ENCODE measurements around the gene DRC1. TPM values are rescaled to one million over a fixed set of nuclear protein-coding genes. Genes with fewer than 3 reads are reported as not detected.

The DRC1 gene
- polyA plus RNA-seq, 1 donor from 2014 or later = not detected

- peaks cover 4% of the 10 kb centered on the region for H3K27me3 Mint-ChIP-seq
- peaks cover 2% of the 10 kb centered on the region for H3K36me3 Mint-ChIP-seq
- peaks cover 2 to 11% (median 4%) of the 10 kb centered on the region in 3 donors for H3K9me3 Mint-ChIP-seq
- peaks cover 0 to 3% (median 0%) of the 10 kb centered on the region in 3 donors for H3K4me1 Mint-ChIP-seq
- H3K27ac Mint-ChIP-seq = no peak overlapping the region
- no peak overlapping the region for H3K4me3 Mint-ChIP-seq
These were observed 69.0 kb downstream of the DRC1 start for GRCh38 chr2:26470601-26471260.

DNA sequence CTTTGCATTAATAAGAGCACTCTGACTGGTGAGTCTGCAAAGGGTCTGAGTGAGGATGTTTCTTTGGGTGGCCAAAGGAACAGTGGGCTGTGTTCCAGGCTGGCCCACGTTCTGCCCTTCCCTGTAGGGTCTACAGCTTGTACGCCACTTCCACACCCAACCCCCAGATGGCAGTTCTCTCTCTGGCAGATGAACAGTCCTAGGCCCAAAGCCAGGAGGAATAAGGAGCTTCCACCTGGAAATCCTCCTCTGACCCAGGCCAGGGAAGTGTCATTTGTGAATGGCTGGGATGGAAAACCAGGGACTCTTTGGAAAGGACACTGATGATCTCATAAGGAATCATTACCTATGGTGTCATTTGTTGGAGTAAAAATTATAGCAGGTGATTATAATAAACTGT lies 69.6 kb downstream of the DRC1 start:
- Mint-ChIP-seq H3K27me3 (peaks cover 4% of the 10 kb centered on the region), H3K27ac (no peak overlapping the region), H3K4me1 (peaks cover 0 to 3% (median 0%) of the 10 kb centered on the region in 3 donors), H3K36me3 (peaks cover 2% of the 10 kb centered on the region), H3K9me3 (peaks cover 2 to 11% (median 4%) of the 10 kb centered on the region in 3 donors), H3K4me3 (no peak overlapping the region)

GRCh38 chr2:26471766-26472706 lies 70.3 kb downstream of the DRC1 start:
- peaks cover 2% of the 10 kb centered on the region for H3K36me3 Mint-ChIP-seq
- peaks cover 4% of the 10 kb centered on the region for H3K27me3 Mint-ChIP-seq
- no peak overlapping the region for H3K4me3 Mint-ChIP-seq

GRCh38 chr2:26472821-26473655 lies 71.3 kb downstream of the DRC1 start:
- H3K9me3 Mint-ChIP-seq = peaks cover 2 to 11% (median 4%) of the 10 kb centered on the region in 3 donors

More at GRCh38 chr2:26471766-26472706, 70.3 kb downstream of the DRC1 start:
- Mint-ChIP-seq H3K4me1 (peaks cover 0 to 3% (median 0%) of the 10 kb centered on the region in 3 donors), H3K27ac (peak overlapping the region in 1 of 3 donors; percentile 57), H3K9me3 (peaks cover 2 to 11% (median 4%) of the 10 kb centered on the region in 3 donors)

GRCh38 chr2:26473796-26474195 lies 72.1 kb downstream of the DRC1 start:
- Mint-ChIP-seq H3K27ac (no peak overlapping the region), H3K27me3 (peaks cover 4% of the 10 kb centered on the region), H3K9me3 (peaks cover 2 to 11% (median 4%) of the 10 kb centered on the region in 3 donors), H3K4me1 (peaks cover 0 to 3% (median 0%) of the 10 kb centered on the region in 3 donors), H3K36me3 (peaks cover 2% of the 10 kb centered on the region), H3K4me3 (no peak overlapping the region)

More at GRCh38 chr2:26472821-26473655, 71.3 kb downstream of the DRC1 start:
- H3K27me3 Mint-ChIP-seq = peaks cover 4% of the 10 kb centered on the region
- peaks cover 2% of the 10 kb centered on the region for H3K36me3 Mint-ChIP-seq
- H3K4me1 Mint-ChIP-seq = peaks cover 0 to 3% (median 0%) of the 10 kb centered on the region in 3 donors
- no peak overlapping the region for H3K4me3 Mint-ChIP-seq
- H3K27ac Mint-ChIP-seq = peak overlapping the region in 1 of 3 donors; percentile 57

GRCh38 chr2:26474261-26474785 lies 72.6 kb downstream of the DRC1 start:
- H3K36me3 Mint-ChIP-seq = no peaks in the 10 kb centered on the region
- no peak overlapping the region for H3K27ac Mint-ChIP-seq
- H3K9me3 Mint-ChIP-seq = peaks cover 2 to 8% (median 2%) of the 10 kb centered on the region in 3 donors
- peaks cover 4% of the 10 kb centered on the region for H3K27me3 Mint-ChIP-seq
- H3K4me1 Mint-ChIP-seq = peaks cover 0 to 3% (median 0%) of the 10 kb centered on the region in 3 donors
- H3K4me3 Mint-ChIP-seq = no peak overlapping the region

DNA sequence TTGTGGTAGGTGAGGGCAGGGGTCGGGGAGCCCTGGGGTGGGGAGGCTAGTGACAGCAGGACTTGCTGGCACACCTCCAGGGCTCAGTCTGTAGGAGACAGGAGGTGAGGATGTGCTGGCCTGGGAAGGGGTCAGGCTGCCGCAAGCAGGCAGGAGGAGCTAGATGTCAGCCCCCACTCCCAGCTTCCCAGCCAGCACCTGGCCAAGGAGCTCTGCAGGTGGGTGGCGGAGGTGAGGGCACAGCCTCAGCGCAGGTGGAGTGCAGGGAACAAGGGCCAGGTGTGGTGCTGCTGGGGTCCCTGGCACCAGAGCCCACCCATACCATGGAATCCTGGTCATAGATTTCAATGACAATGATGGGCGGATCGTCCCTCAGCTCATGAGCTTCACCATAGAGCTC lies 73.3 kb downstream of the DRC1 start:
- Mint-ChIP-seq H3K9me3 (peaks cover 0 to 2% (median 2%) of the 10 kb centered on the region in 3 donors), H3K4me1 (peaks cover 0 to 3% (median 0%) of the 10 kb centered on the region in 3 donors), H3K27ac (no peak overlapping the region), H3K27me3 (peaks cover 4% of the 10 kb centered on the region), H3K4me3 (no peak overlapping the region), H3K36me3 (no peaks in the 10 kb centered on the region)

DNA sequence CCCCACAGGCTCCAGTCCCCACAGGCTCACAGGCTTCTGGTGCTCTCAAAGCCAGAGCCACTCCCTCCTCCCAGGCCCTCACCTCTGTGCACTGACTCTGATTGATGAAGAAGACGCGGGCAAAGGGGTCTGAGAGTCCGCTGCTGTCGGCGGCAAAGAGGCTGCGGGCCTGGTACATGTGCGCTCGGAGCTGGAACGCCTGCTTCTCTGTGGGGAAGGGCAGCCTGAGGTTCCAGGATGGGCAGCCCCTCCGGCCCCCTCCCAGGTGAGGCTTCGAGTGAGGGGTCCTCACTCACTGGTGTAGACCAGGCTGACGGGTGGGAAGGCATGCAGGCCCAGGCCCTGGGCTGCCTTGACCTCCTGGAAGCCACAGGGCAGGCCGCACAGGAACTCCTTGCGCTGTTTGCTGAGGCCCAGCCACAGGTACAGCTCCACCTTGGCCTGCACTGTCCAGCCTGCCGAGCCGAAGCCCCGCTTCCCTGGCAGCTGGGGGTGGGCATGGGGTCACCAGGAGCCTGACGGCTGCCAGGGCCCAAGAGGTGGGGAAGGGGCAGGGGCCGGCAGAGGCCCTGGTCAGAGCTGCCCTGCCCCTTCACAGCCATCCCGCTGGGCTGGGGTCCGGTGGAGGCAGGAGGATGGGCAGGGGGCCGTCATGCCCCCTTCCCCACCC lies 74.2 kb downstream of the DRC1 start:
- Mint-ChIP-seq H3K4me1 (peaks cover 0 to 3% (median 0%) of the 10 kb centered on the region in 3 donors), H3K36me3 (no peaks in the 10 kb centered on the region), H3K9me3 (peaks cover 0 to 2% (median 0%) of the 10 kb centered on the region in 3 donors), H3K27ac (no peak overlapping the region), H3K27me3 (no peaks in the 10 kb centered on the region), H3K4me3 (no peak overlapping the region)

GRCh38 chr2:26477126-26477910 lies 75.6 kb downstream of the DRC1 start:
- no peak overlapping the region for H3K27ac Mint-ChIP-seq
- H3K4me1 Mint-ChIP-seq = peaks cover 0 to 3% (median 0%) of the 10 kb centered on the region in 3 donors
- peaks cover 1% of the 10 kb centered on the region for H3K27me3 Mint-ChIP-seq
- no peaks in the 10 kb centered on the region for H3K36me3 Mint-ChIP-seq
- H3K4me3 Mint-ChIP-seq = peak overlapping the region in 1 of 4 donors; percentile 54
- H3K9me3 Mint-ChIP-seq = no peaks in the 10 kb centered on the region

- H3K9me3 Mint-ChIP-seq = no peaks in the 10 kb centered on the region
- peak within 1 kb of the TSS in 1 of 4 donors; percentile 54 for H3K4me3 Mint-ChIP-seq
- peaks cover 0 to 3% (median 0%) of the 10 kb centered on the region in 3 donors for H3K4me1 Mint-ChIP-seq
- no peaks in the 10 kb centered on the region for H3K36me3 Mint-ChIP-seq
- no peak within 1 kb of the TSS for H3K27ac Mint-ChIP-seq
- peaks cover 3% of the 10 kb centered on the region for H3K27me3 Mint-ChIP-seq
These were observed 76.2 kb downstream of the DRC1 start, which contains the start of gene OTOF for GRCh38 chr2:26477911-26478253. Gene OTOF, minus strand, starts transcription at chr2:26478124.

DNA sequence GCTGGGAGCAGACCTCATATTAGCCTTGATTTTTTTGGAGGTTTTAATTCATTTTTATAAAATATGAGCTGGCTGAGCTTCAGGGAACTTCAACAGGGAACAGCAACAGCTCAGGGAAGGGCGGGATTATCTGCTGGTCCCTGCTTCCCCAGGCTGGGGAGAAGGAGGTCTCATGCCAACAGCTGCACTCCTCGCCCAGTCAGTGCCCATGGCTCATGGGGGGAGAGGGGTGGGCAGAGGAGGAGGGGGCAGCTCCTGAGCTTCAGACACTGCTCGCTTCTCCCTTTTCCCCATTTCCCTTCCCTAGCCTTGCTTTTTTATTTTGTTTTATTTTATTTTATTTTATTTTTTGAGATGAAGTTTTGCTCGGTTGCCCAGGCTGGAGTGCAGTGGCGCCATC lies 76.6 kb downstream of the DRC1 start:
- Mint-ChIP-seq H3K36me3 (no peaks in the 10 kb centered on the region), H3K4me3 (no peak overlapping the region), H3K9me3 (no peaks in the 10 kb centered on the region), H3K4me1 (peaks cover 0 to 3% (median 0%) of the 10 kb centered on the region in 3 donors), H3K27ac (no peak overlapping the region), H3K27me3 (peaks cover 3% of the 10 kb centered on the region)

GRCh38 chr2:26479131-26479788 lies 77.5 kb downstream of the DRC1 start:
- H3K27me3 Mint-ChIP-seq = peaks cover 3% of the 10 kb centered on the region
- H3K4me3 Mint-ChIP-seq = no peak overlapping the region
- no peaks in the 10 kb centered on the region for H3K9me3 Mint-ChIP-seq
- no peak overlapping the region for H3K27ac Mint-ChIP-seq
- peaks cover 0 to 3% (median 0%) of the 10 kb centered on the region in 3 donors for H3K4me1 Mint-ChIP-seq
- H3K36me3 Mint-ChIP-seq = no peaks in the 10 kb centered on the region
